Islet of Langerhans (tissue), 1 donor: Measurements from ENCODE around the gene TOMM40.
"Not testable (repeated sequence)": the region's sequence is repeated elsewhere in the genome, so short reads cannot be mapped to it uniquely, and the experiment has no call there.

ENCODE experiments used
- FAIRE-seq: peaks from one replicate; lab custom pipeline; 2011; peaks lifted over from hg19 to GRCh38; lab: Jason Lieb, UNC

The TOMM40 gene

GRCh38 chr19:44871809-44872208, 19.2 kb upstream of the TOMM40 start:
- FAIRE-seq = no peak

GRCh38 chr19:44872661-44873060, 18.4 kb upstream of the TOMM40 start:
- FAIRE-seq = no peak

DNA sequence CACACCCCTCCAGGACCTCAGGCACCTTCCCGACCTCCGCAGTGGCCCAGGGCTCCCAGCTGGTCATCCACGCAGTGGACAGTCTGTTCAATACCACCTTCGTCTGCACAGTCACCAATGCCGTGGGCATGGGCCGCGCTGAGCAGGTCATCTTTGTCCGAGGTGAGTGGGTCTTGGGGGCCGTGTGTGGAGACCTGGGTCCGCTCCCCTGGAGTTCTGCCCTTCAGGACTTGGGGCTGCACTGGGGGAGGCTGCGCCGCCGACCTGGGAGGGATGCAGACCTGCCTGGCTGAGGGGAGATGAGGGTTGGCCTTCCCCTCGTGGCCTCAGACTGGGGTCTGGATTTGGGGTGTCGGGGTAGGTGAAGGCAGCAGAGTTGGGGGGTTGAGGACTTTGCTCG, 16.7 kb upstream of the TOMM40 start:
- no peak for FAIRE-seq

DNA sequence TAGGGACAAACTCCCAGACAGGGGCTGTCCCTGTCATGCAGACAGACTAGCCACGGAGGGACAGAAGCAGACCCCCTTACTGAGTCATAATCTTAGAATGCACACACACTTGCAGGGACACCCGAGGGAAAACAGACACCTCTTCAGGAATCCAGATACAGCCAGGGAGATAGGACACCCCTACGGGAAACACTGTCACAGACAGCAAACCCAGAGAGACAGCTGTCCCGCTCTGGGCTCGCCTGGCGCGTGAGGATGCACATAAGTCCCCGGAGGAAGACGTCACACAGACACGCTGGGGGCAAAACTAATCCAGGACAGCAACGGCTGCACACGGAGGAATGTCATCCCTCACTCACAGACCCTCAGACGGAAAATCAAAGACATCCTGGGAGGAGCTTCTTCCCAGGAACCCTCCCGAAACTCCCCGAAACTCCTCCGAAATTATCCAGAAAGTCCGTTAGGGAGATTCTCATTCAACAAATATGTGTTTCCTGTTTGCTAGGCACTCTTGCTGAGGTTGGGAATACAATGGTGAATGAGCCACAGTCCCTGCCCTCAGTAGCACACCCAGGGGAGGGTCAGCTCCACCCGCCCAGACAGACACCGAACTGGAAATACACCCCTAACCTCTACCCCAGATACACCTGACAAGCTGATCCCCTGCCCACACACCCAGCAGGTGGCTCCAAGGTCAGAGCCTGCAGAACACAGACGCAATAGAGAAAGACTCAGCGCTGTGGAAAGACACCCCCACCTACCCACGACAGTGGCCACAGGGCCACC, 15.2 kb upstream of the TOMM40 start:
- FAIRE-seq = no peak

GRCh38 chr19:44876930-44877535, 14.0 kb upstream of the TOMM40 start:
- FAIRE-seq = no peak

DNA sequence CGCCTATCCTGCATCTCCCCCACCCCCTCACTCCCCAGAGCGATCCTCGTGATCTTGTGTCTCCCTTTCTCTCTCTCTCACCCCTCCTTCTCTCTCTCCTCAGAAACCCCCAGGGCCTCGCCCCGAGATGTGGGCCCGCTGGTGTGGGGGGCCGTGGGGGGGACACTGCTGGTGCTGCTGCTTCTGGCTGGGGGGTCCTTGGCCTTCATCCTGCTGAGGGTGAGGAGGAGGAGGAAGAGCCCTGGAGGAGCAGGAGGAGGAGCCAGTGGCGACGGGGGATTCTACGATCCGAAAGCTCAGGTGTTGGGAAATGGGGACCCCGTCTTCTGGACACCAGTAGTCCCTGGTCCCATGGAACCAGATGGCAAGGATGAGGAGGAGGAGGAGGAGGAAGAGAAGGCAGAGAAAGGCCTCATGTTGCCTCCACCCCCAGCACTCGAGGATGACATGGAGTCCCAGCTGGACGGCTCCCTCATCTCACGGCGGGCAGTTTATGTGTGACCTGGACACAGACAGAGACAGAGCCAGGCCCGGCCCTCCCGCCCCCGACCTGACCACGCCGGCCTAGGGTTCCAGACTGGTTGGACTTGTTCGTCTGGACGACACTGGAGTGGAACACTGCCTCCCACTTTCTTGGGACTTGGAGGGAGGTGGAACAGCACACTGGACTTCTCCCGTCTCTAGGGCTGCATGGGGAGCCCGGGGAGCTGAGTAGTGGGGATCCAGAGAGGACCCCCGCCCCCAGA, 12.8 kb upstream of the TOMM40 start:
- no peak for FAIRE-seq

DNA sequence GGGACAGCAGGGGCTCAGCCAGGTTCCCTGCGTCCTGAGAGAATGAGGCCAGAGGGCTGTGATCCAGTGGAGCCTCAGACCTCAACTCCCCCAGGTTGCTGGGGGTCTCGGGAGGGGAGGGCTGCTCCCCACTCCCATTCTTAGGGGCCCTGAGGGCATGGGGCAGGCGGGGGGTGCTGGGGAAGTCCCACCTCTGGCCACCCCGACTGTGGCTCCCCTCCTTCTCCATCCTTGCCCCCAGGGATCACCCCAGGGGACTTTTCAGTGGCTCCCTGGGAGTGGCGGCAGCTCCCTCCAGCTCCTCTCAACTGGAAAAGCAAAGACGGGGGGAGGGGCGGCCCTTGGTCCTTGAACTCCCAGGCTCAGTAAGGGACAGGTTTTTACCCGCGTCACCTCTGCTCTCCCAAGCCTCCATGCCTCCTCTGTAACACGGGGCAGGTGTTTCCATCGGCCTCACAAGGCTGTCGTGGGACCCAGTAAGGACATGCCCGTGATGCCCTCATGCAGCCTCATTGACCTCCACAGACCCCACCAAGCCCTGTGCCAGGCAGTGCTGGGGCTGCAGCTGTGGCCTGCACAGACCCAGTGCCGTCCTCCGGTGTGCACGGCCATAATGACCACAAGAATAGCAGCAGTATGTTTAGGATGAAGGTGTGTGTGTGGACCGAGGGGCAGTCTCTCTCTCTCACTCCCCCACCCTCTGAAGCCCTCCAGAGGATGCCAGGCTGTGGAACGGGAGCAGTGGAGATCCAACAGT, 11.6 kb upstream of the TOMM40 start:
- no peak for FAIRE-seq

- no peak for FAIRE-seq
Observed at GRCh38 chr19:44882063-44882462, 9.0 kb upstream of the TOMM40 start.

- not testable (repeated sequence) for FAIRE-seq
Observed at GRCh38 chr19:44882619-44883397, 8.2 kb upstream of the TOMM40 start.

DNA sequence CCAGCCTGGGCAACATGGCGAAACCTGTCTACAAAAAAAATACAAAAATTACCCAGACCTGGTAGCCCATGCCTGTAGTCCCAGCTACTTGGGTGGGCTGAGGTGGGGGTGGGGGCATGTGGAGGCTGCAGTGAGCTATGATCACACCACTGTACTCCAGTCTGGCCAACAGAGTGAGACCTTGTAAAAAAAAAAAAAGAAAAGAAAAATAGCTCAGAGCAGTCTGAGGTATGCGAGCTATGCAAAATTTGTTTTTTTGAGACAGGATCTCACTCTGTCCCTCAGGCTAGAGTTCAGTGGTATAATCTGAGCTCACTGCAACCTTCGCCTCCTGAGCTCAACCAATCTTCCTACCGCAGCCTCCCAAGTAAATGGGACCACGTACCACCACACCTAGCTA, 7.1 kb upstream of the TOMM40 start:
- no peak for FAIRE-seq

DNA sequence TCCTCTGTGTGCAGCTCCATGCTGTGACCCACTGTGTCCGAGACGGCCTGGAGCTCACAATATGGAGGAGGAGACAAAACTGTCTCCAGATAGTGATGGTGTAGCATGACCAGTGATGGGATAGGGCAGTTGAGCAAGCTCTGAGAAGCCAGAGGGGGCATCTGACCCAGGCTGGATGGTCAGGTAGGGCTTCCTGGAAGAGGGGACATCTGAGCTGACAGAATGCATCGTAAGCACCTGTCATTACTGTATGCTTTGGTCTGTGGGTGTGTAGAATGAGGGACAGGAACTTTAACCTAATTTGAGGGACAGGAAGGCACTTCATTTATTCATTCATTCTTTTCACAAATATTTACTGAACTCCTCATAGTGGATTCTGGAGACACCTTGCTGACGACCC, 6.5 kb upstream of the TOMM40 start:
- FAIRE-seq = no peak

GRCh38 chr19:44886141-44886540, 4.9 kb upstream of the TOMM40 start:
- no peak for FAIRE-seq

DNA sequence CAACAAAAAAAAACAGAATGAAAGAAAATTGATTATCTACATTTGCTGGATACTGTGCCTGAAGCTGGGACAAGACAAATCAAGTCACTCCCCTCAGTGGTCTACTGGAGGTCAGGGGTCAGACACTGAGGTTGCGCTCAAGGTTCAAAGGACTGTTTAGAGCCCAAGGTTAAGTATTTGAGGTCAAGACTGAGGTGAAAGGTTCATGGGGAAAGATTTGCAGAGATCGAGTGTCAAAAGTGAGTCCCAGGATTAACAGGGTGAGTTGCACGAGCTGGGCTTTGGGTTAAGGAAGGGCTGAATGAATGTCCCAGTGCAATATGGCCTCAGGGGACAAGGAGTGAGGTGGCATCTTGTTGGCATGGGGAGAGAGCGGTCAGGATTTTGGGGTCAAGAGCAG, 3.4 kb upstream of the TOMM40 start:
- no peak for FAIRE-seq

GRCh38 chr19:44888335-44888734, 2.7 kb upstream of the TOMM40 start:
- FAIRE-seq = not testable (repeated sequence)

DNA sequence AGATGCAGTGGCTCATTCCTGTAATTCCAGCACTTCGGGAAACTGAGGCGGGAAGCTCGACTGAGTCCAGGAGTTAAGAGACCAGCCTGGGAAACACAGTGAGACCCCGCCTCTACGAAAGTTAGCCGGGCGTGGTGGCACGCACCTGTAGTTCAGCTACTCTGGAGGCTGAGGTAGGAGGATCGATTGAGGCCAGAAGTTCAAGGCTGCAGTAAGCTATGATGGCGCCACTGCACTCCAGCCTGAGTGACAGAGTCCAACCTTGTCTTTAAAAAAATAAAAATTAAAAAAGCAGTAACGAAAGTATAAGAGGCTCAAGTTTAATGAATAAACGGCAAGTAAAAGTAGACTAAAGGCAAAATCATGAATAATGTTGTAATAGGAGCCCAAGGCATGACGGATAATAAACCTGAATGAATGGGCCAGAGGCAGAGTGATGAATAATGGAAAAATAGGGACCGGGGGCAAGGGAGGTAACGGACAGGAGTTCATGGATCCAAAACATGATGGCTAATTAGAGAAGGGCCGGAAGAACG, 1.2 kb upstream of the TOMM40 start:
- FAIRE-seq = no peak

- peak; percentile 96 for FAIRE-seq
Observed at GRCh38 chr19:44890366-44891015, 563 bp upstream of the TOMM40 start.

DNA sequence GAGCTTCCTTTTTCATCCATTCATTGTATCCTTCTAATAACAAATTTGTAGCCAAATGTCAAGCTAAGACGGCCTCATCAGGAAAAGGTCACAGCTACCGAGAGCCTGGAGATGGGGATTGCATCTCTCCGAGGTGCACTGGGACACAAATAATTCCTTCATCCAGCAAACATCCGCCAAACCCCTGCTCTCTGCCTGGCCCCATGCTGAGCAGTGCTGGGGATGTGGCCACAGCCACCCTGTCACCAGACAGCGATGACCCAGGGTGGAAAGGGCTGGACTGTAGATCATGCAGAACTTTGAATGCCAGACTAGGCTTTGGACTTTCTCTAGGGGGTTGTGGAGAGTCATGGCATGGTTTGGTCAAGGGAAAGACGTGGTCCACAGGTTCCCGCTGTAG, 1.9 kb downstream of the TOMM40 start:
- FAIRE-seq = no peak

DNA sequence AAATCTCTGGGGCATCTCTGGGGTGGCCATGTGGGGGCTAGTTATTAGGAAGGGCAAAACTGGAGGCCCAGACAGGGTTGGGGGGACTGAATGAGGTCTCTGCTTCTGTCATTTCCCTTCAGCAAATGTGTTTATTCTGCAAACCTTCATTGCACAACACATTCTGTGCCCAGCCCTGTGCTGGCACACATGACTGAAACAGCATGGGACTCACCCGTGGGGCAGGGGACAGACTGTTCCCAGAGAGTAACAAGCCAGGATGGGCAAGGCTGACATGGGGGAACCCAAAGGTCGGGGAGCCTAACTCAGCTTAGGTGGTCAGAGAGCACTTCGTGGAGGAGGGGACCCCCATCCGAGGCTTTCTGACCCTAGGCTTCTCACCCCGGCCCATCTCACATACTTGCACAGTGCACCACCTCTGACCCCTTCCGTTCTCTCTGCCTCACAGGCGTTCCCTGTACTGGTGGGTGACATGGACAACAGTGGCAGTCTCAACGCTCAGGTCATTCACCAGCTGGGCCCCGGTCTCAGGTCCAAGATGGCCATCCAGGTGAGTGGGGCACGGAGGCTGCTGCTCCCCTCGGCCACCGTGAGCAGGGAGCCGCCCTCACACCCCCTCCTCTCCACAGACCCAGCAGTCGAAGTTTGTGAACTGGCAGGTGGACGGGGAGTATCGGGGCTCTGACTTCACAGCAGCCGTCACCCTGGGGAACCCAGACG, 2.4 kb downstream of the TOMM40 start:
- FAIRE-seq = no peak

- FAIRE-seq = no peak
Observed at GRCh38 chr19:44894052-44894400, 3.0 kb downstream of the TOMM40 start.

GRCh38 chr19:44894946-44895345, 3.9 kb downstream of the TOMM40 start:
- no peak for FAIRE-seq
